ENCODE results near the gene LIX1L. TPM values are rescaled to one million over a fixed set of nuclear protein-coding genes. Genes with fewer than 3 reads are reported as not detected.

LIX1L gene
- total and polyA plus RNA-seq, 2 of the 13 experiments (the other 11 are each of a cell fraction or from before 2014, with no cell fraction given), result 8.1 to 24.9 TPM

DNA sequence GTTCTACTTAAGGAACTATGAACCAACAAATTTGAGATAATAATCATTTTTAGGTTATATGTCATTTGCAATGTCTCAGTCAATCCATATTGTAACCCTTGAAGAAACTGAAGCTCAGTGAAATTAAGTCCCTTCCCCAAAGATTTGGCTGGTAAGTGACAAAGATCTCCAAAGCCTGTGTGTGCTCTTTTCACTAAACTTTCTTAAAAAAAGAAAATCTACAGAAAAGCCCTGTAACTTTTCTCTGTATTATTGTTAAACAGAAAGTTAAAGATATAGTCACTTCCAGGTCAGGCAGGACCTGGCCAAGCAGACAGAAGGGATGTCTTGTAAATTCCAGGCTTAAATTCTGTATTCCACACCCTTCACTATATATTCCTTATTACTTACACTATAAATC is 1.5 kb downstream of the LIX1L start:
- H3K9me3 ChIP-seq (ENCODE audit: low read length), result no peaks in the 10 kb centered on the region
- no peak for FAIRE-seq
- H3K27me3 ChIP-seq (ENCODE audit: control insufficient read depth in 1 of 2, insufficient read depth in 2 of 2, low read length in 2 of 2), result peaks cover 0 to 15% of the 10 kb centered on the region in 2 experiments; a peak in 2 of 5 replicates
- H3K4me1 ChIP-seq (ENCODE audit: insufficient read depth, low read length), result peaks cover 60% of the 10 kb centered on the region
- DNase-seq (ENCODE audit: low spot score), result no peak
- H4K20me1 ChIP-seq (ENCODE audit: insufficient read depth, low read length), result no peaks in the 10 kb centered on the region
- peaks cover 23% of the 10 kb centered on the region for H3K79me2 ChIP-seq (ENCODE audit: insufficient read depth, low read length)
- POLR2A ChIA-PET, result interaction anchor here (6.2 kb wide), 1 partner anchor 27 kb away, joined by 84 read pairs; the partner anchor contains the start of gene RBM8A
- H3K36me3 ChIP-seq (replicated peaks in 1 of 2; ENCODE audit: control insufficient read depth in 1 of 2, insufficient read depth in 2 of 2, low read length in 2 of 2), result no peaks in the 10 kb centered on the region
- peak overlapping the region; percentile 80 for H3K9ac ChIP-seq (ENCODE audit: insufficient read depth, low read depth, low read length)
- no TSS peak for BruUV-seq (replicated peaks)
- no peak overlapping the region for H2AFZ ChIP-seq (ENCODE audit: low read length)
- H3K4me3 ChIP-seq (replicated peaks in 1 of 3; ENCODE audit: insufficient read depth in 1 of 3, low read depth in 2 of 3, low read length in 3 of 3), result peak overlapping the region; percentile 73 to 89 (median 80); a peak in 5 of 6 replicates
- peak overlapping the region; percentile 86 for H3K4me2 ChIP-seq (ENCODE audit: low read depth, low read length)
- CTCF ChIA-PET (ENCODE audit: low intra/inter-chr PET ratio, low total read pairs), result no interaction called here
- intact Hi-C loops (cut with micrococcal nuclease; ENCODE audit: unreplicated experiment), result loop anchor here (5.0 kb wide), 1 partner anchor 64 kb away; no protein-coding TSS in a partner anchor
- in situ Hi-C loops (cut with HindIII; ENCODE audit: extremely low pct_ligation_motif_present, low pct_unique_long_range_greater_than_20kb), result no loop called here
- no peak for ATAC-seq
- H3K27ac ChIP-seq (ENCODE audit: extremely low read length, insufficient read depth, low read length), result no peak overlapping the region
- TF ChIP-seq, protein P1, sequence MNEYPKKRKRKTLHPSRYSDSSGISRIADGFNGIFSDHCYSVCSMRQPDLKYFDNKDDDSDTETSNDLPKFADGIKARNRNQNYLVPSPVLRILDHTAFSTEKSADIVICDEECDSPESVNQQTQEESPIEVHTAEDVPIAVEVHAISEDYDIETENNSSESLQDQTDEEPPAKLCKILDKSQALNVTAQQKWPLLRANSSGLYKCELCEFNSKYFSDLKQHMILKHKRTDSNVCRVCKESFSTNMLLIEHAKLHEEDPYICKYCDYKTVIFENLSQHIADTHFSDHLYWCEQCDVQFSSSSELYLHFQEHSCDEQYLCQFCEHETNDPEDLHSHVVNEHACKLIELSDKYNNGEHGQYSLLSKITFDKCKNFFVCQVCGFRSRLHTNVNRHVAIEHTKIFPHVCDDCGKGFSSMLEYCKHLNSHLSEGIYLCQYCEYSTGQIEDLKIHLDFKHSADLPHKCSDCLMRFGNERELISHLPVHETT (CRISPR knock-in tag; conservative IDR thresholded peaks at IDR 0.05), result no peak
- no peak for TF ChIP-seq ZNF460 (CRISPR knock-in tag; IDR thresholded peaks at IDR 0.05; ENCODE audit: borderline replicate concordance)
- TF ChIP-seq ZNF430 (CRISPR knock-in tag; IDR thresholded peaks at IDR 0.05), result no peak
- no peak for TF ChIP-seq KLF6 (CRISPR knock-in tag; IDR thresholded peaks at IDR 0.05)
- TF ChIP-seq, protein P2, sequence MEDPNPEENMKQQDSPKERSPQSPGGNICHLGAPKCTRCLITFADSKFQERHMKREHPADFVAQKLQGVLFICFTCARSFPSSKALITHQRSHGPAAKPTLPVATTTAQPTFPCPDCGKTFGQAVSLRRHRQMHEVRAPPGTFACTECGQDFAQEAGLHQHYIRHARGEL (CRISPR knock-in tag; IDR thresholded peaks at IDR 0.05), result no peak
- TF ChIP-seq, protein P3, sequence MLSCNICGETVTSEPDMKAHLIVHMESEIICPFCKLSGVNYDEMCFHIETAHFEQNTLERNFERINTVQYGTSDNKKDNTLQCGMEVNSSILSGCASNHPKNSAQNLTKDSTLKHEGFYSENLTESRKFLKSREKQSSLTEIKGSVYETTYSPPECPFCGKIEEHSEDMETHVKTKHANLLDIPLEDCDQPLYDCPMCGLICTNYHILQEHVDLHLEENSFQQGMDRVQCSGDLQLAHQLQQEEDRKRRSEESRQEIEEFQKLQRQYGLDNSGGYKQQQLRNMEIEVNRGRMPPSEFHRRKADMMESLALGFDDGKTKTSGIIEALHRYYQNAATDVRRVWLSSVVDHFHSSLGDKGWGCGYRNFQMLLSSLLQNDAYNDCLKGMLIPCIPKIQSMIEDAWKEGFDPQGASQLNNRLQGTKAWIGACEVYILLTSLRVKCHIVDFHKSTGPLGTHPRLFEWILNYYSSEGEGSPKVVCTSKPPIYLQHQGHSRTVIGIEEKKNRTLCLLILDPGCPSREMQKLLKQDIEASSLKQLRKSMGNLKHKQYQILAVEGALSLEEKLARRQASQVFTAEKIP (CRISPR knock-in tag; IDR thresholded peaks at IDR 0.05; ENCODE audit: borderline replicate concordance), result no peak
- TF ChIP-seq, protein P4, sequence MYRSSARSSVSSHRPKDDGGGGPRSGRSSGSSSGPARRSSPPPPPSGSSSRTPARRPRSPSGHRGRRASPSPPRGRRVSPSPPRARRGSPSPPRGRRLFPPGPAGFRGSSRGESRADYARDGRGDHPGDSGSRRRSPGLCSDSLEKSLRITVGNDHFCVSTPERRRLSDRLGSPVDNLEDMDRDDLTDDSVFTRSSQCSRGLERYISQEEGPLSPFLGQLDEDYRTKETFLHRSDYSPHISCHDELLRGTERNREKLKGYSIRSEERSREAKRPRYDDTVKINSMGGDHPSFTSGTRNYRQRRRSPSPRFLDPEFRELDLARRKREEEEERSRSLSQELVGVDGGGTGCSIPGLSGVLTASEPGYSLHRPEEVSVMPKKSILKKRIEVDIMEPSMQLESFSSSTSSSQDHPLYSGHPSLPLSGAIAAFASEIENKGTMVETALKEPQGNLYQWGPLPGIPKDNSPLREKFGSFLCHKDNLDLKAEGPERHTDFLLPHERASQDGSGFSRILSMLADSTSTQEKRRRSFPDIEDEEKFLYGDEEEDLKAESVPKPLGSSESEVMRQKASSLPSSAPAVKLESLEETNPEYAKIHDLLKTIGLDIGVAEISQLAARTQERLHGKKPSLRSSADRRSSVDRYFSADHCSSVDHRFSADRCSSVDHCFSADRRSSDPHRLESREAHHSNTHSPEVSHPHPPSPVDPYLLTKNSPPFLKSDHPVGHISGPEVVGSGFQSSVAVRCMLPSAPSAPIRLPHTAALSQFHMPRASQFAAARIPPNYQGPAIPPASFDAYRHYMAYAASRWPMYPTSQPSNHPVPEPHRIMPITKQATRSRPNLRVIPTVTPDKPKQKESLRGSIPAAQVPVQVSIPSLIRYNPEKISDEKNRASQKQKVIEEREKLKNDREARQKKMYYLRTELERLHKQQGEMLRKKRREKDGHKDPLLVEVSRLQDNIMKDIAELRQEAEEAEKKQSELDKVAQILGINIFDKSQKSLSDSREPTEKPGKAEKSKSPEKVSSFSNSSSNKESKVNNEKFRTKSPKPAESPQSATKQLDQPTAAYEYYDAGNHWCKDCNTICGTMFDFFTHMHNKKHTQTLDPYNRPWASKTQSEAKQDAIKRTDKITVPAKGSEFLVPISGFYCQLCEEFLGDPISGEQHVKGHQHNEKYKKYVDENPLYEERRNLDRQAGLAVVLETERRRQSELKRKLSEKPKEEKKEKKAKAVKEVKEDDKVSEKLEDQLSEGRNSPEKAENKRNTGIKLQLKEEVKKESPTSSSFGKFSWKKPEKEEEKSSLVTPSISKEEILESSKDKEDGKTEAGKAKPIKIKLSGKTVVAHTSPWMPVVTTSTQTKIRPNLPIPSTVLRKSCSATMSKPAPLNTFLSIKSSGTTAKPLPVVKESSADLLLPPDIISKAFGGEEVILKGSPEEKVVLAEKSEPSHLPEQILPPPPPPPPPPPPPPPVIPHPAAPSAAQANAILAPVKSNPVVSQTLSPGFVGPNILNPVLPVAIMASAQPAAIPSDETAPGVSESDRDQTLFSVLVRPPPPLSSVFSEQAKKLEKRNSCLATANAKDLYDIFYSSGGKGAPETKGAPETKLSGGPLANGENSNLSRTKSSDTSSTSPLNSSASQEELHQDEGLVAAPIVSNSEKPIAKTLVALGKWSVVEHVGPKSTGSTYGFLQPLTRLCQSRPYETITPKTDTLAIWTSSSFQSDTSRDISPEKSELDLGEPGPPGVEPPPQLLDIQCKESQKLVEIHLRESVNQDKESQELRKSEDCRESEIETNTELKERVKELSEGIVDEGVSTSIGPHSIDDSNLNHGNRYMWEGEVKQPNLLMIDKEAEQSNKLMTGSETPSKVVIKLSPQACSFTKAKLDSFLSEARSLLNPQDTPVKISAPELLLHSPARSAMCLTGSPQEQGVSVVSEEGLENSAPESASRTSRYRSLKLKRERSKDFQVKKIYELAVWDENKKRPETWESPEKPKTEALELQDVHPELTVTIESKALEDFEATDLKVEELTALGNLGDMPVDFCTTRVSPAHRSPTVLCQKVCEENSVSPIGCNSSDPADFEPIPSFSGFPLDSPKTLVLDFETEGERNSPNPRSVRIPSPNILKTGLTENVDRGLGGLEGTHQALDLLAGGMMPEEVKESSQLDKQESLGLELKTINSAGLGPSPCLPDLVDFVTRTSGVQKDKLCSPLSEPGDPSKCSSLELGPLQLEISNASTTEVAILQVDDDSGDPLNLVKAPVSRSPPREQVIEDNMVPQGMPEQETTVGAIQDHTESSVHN (CRISPR knock-in tag; IDR thresholded peaks at IDR 0.05), result no peak
- no peak for TF ChIP-seq KDM3A (CRISPR knock-in tag; IDR thresholded peaks at IDR 0.05; ENCODE audit: low read depth)
- no peak for TF ChIP-seq ZSCAN29 (CRISPR knock-in tag; conservative IDR thresholded peaks at IDR 0.05)
- TF ChIP-seq HDAC2 (CRISPR knock-in tag; IDR thresholded peaks at IDR 0.05), result no peak
- TF ChIP-seq TEAD2 (CRISPR knock-in tag; IDR thresholded peaks at IDR 0.05), result no peak
- TF ChIP-seq, protein P5, sequence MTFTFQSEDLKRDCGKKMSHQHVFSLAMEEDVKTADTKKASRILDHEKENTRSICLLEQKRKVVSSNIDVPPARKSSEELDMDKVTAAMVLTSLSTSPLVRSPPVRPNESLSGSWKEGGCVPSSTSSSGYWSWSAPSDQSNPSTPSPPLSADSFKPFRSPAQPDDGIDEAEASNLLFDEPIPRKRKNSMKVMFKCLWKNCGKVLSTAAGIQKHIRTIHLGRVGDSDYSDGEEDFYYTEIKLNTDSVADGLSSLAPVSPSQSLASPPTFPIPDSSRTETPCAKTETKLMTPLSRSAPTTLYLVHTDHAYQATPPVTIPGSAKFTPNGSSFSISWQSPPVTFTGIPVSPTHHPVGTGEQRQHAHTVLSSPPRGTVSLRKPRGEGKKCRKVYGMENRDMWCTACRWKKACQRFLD (CRISPR knock-in tag; IDR thresholded peaks at IDR 0.05; ENCODE audit: borderline replicate concordance), result no peak

All from HepG2 (cell line).